Sigmoid colon (tissue), 7 donors: ENCODE data around the gene CCDC93. TPM values are rescaled to one million over a fixed set of nuclear protein-coding genes. Genes with fewer than 3 reads are reported as not detected.
A peak's percentile ranks its signal among the peaks of the same experiment; 100 is the strongest.

Experiments used
- DNase-seq: peaks from one replicate; pipeline ENCODE4 v3.0.0-alpha.2; 2019
- H3K27ac ChIP-seq, 4 donors: fragments of 200-600 bp; sonication (generic); one replicate each; pipeline ENCODE4 v1.5.1; 2016 to 2019; ENCODE audit warnings: mild to moderate bottlenecking in 1 of 4
- H3K27me3 ChIP-seq, 3 donors: fragments of 200-600 bp; sonication (generic); one replicate each; pipeline ENCODE4 v1.5.1; 2019; ENCODE audit warnings: mild to moderate bottlenecking in 1 of 3
- H3K36me3 ChIP-seq, 4 donors: fragments of 200-600 bp; sonication (generic); one replicate each; pipeline ENCODE4 v1.5.1; 2016 to 2019
- H3K4me1 ChIP-seq, 4 donors: fragments of 200-600 bp; sonication (generic); one replicate each; pipeline ENCODE4 v1.5.1; 2017 to 2019
- H3K4me3 ChIP-seq, 4 donors: fragments of 200-600 bp; sonication (generic); one replicate each; pipeline ENCODE4 v1.5.1; 2017 to 2019; ENCODE audit warnings: mild to moderate bottlenecking in 2 of 4, moderate library complexity in 1 of 4
- H3K9me3 ChIP-seq, 4 donors: fragments of 200-600 bp in 3 of 4; sonication (generic) in 3 of 4; one replicate each; pipeline versions ENCODE4 v1.5.1 to v1.6.1; 2013 to 2019
- CTCF ChIP-seq, 4 experiments: fragments of 450-650 bp in 3 of 4; fragments of 200-600 bp in 1 of 4; IDR thresholded peaks; one replicate each; pipeline ENCODE4 v1.5.1; 2016 to 2019; ENCODE audit warnings: antibody characterized with exemption in 4 of 4, mild to moderate bottlenecking in 3 of 4, moderate library complexity in 2 of 4
- EP300 ChIP-seq, 4 donors: sonication (generic); formaldehyde crosslinking; IDR thresholded peaks; one replicate each; pipeline ENCODE4 v1.6.1; 2017; ENCODE audit warnings: antibody characterized with exemption in 4 of 4
- POLR2A ChIP-seq, 2 donors: fragments of 450-650 bp; IDR thresholded peaks; one replicate each; pipeline ENCODE4 v1.6.1; 2016; ENCODE audit warnings: antibody characterized with exemption in 2 of 2, mild to moderate bottlenecking in 2 of 2, moderate library complexity in 2 of 2
- POLR2AphosphoS5 ChIP-seq, 4 donors: sonication (generic); formaldehyde crosslinking; IDR thresholded peaks; one replicate each; pipeline ENCODE4 v1.6.1; 2017; ENCODE audit warnings: antibody characterized with exemption in 4 of 4
- WGBS, 2 donors: extraction: QIAGEN DNeasy Blood & Tissue Kit; methylation state at CpG; one replicate each; pipeline ENCODE4 v1.1.7; 2013; 5-methylcytosine and 5-hydroxymethylcytosine counted together
- intact Hi-C: fragments of 100-400 bp; cut with DNase I; formaldehyde crosslinking; loops from one replicate; pipeline ENCODE4 v1.15.1; 2023
- polyA plus RNA-seq, 3 donors: library from polyadenylated mRNA; stranded (reverse); fragments of 200-250 nt; gene quantifications; one replicate each; pipeline ENCODE4 v1.2.3, GENCODE V29; 2013
- total RNA-seq, 4 donors: library from RNA; depleted of rRNA; stranded (reverse); fragments of >200 nt; gene quantifications; one replicate each; pipeline ENCODE4 v1.1.0, GENCODE V29; 2016
- donor health status: healthy with polysubstance abuse.
- donor health status: Bipolar disorder and iron deficiency.
- donor health status: healthy.

CCDC93 gene
- total and polyA plus RNA-seq, 7 donors = 4.2 to 25.5 (median 12.5) TPM

- Histone ChIP-seq H3K27ac (peak overlapping the region in 3 of 4 donors; percentile 18 to 52 (median 38)), H3K27me3 (no peaks in the 10 kb centered on the region), H3K4me1 (peaks cover 0 to 18% (median 7%) of the 10 kb centered on the region in 4 donors), H3K36me3 (peaks cover 0 to 43% (median 5%) of the 10 kb centered on the region in 4 donors), H3K9me3 (no peaks in the 10 kb centered on the region), H3K4me3 (no peak overlapping the region)
- 95% methylated on average over 5 of the region's 5 CpGs for WGBS, 2 donors
- peak in 1 of 4 donors; percentile 45 for TF ChIP-seq EP300 (IDR thresholded peaks at IDR 0.05)
- peak; percentile 77 to 86 (median 79) for TF ChIP-seq POLR2AphosphoS5 (IDR thresholded peaks at IDR 0.05)
- no peak for TF ChIP-seq CTCF (IDR thresholded peaks at IDR 0.05)
- TF ChIP-seq POLR2A (IDR thresholded peaks at IDR 0.05) = no peak
- no peak for DNase-seq
- intact Hi-C loops = no loop called here
These were observed 32.8 kb downstream of the CCDC93 start for GRCh38 chr2:117980783-117981676.

GRCh38 chr2:117979911-117980701 lies 33.8 kb downstream of the CCDC93 start:
- no peak for DNase-seq
- 82 to 92% methylated on average over 6 of the region's 6 CpGs for WGBS, 2 donors
- intact Hi-C loops = no loop called here
- H3K4me1 ChIP-seq = peaks cover 0 to 18% (median 7%) of the 10 kb centered on the region in 4 donors
- TF ChIP-seq POLR2AphosphoS5 (IDR thresholded peaks at IDR 0.05) (no peak), CTCF (IDR thresholded peaks at IDR 0.05) (no peak), EP300 (IDR thresholded peaks at IDR 0.05) (no peak), POLR2A (IDR thresholded peaks at IDR 0.05) (no peak)
- H3K27me3 ChIP-seq = no peaks in the 10 kb centered on the region
- H3K4me3 ChIP-seq = no peak overlapping the region
- no peaks in the 10 kb centered on the region for H3K9me3 ChIP-seq
- peak overlapping the region; percentile 18 to 48 (median 33) for H3K27ac ChIP-seq
- peaks cover 1 to 44% (median 6%) of the 10 kb centered on the region in 4 donors for H3K36me3 ChIP-seq

GRCh38 chr2:117977696-117978095 lies 36.2 kb downstream of the CCDC93 start:
- intact Hi-C loops = no loop called here
- H3K27me3 ChIP-seq = no peaks in the 10 kb centered on the region
- H3K4me3 ChIP-seq = no peak overlapping the region
- no peak for DNase-seq
- WGBS, 2 donors = 97 to 99% methylated on average over 3 of the region's 3 CpGs
- H3K4me1 ChIP-seq = peaks cover 0 to 18% (median 7%) of the 10 kb centered on the region in 4 donors
- no peaks in the 10 kb centered on the region for H3K9me3 ChIP-seq
- H3K36me3 ChIP-seq = peaks cover 11 to 50% (median 25%) of the 10 kb centered on the region in 4 donors
- H3K27ac ChIP-seq = no peak overlapping the region
- no peak for TF ChIP-seq POLR2AphosphoS5 (IDR thresholded peaks at IDR 0.05)
- no peak for TF ChIP-seq EP300 (IDR thresholded peaks at IDR 0.05)
- no peak for TF ChIP-seq CTCF (IDR thresholded peaks at IDR 0.05)
- TF ChIP-seq POLR2A (IDR thresholded peaks at IDR 0.05) = no peak

GRCh38 chr2:117976581-117976980 lies 37.3 kb downstream of the CCDC93 start:
- intact Hi-C loops = no loop called here

More at GRCh38 chr2:117976581-117976980, 37.3 kb downstream of the CCDC93 start:
- no peak for DNase-seq
- no peak for TF ChIP-seq POLR2AphosphoS5 (IDR thresholded peaks at IDR 0.05)
- no peak for TF ChIP-seq EP300 (IDR thresholded peaks at IDR 0.05)
- no peak for TF ChIP-seq CTCF (IDR thresholded peaks at IDR 0.05)
- no peak for TF ChIP-seq POLR2A (IDR thresholded peaks at IDR 0.05)
- Histone ChIP-seq H3K27ac (no peak overlapping the region), H3K36me3 (peaks cover 11 to 61% (median 28%) of the 10 kb centered on the region in 4 donors), H3K9me3 (no peaks in the 10 kb centered on the region), H3K4me3 (no peak overlapping the region), H3K4me1 (peaks cover 0 to 18% (median 7%) of the 10 kb centered on the region in 4 donors), H3K27me3 (no peaks in the 10 kb centered on the region)
- 94 to 98% methylated on average over 2 of the region's 3 CpGs for WGBS, 2 donors
